T47D (cell line): ENCODE data around the gene USP12.

Experiments used
- DNase-seq, 2 experiments: peaks; one replicate each; pipeline versions ENCODE4 v3.0.0 to v3.0.0-alpha.2; 2011 to 2012; ENCODE audit warnings: low read depth in 1 of 2, low spot score in 1 of 2
- JUND ChIP-seq: IDR thresholded peaks from 2 replicates; pipeline ENCODE4 v1.6.1; 2012; ENCODE audit warnings: low read depth
- in situ Hi-C: cut with HindIII; loops from 2 replicates; pipeline ENCODE4 v1.10.0; 2016; ENCODE audit warnings: low sequenced_read_pairs, low pct_unique_long_range_greater_than_20kb

The USP12 gene

GRCh38 chr13:27176470-27177410 is 5.1 kb upstream of the USP12 start:
- no peak for DNase-seq
- in situ Hi-C loops, result no loop called here
- no peak for TF ChIP-seq JUND

- no peak for TF ChIP-seq JUND
- in situ Hi-C loops, result no loop called here
- no peak for DNase-seq
Measured at GRCh38 chr13:27174766-27175455, 3.3 kb upstream of the USP12 start.

- no peak for DNase-seq
- no peak for TF ChIP-seq JUND
- in situ Hi-C loops, result no loop called here
Measured at GRCh38 chr13:27172495-27172842, 858 bp upstream of the USP12 start.

GRCh38 chr13:27171827-27172494 is 350 bp upstream of the USP12 start:
- no peak for TF ChIP-seq JUND
- in situ Hi-C loops, result no loop called here
- DNase-seq, result peak; percentile 90 to 91

GRCh38 chr13:27170516-27171243 is 931 bp downstream of the USP12 start:
- peak; percentile 19 to 52 for DNase-seq
- TF ChIP-seq JUND, result no peak
- in situ Hi-C loops, result no loop called here

GRCh38 chr13:27170221-27170515 is 1.4 kb downstream of the USP12 start:
- in situ Hi-C loops, result no loop called here

GRCh38 chr13:27168906-27169657 is 2.5 kb downstream of the USP12 start:
- no peak for DNase-seq
- TF ChIP-seq JUND, result no peak
- in situ Hi-C loops, result no loop called here

More at GRCh38 chr13:27170221-27170515, 1.4 kb downstream of the USP12 start:
- no peak for TF ChIP-seq JUND
- DNase-seq, result no peak

- in situ Hi-C loops, result no loop called here
- no peak for DNase-seq
- no peak for TF ChIP-seq JUND
Measured at GRCh38 chr13:27168086-27168485, 3.5 kb downstream of the USP12 start.

- TF ChIP-seq JUND, result no peak
- DNase-seq, result no peak
- in situ Hi-C loops, result no loop called here
Measured at GRCh38 chr13:27166313-27166712, 5.3 kb downstream of the USP12 start.

- no peak for TF ChIP-seq JUND
- no peak for DNase-seq
- in situ Hi-C loops, result no loop called here
Measured at GRCh38 chr13:27161980-27162379, 9.6 kb downstream of the USP12 start.

GRCh38 chr13:27161423-27161822 is 10.2 kb downstream of the USP12 start:
- no peak for TF ChIP-seq JUND
- in situ Hi-C loops, result no loop called here
- no peak for DNase-seq

- DNase-seq, result no peak
- no peak for TF ChIP-seq JUND
- in situ Hi-C loops, result no loop called here
Measured at GRCh38 chr13:27160657-27161295, 10.8 kb downstream of the USP12 start.
